Esophagus (tissue), 2 donors: ENCODE data around the gene MAPKAP1. TPM values are rescaled to one million over a fixed set of nuclear protein-coding genes. Genes with fewer than 3 reads are reported as not detected.

ENCODE experiments used
- H3K27ac ChIP-seq, 2 donors: one replicate each; pipeline ENCODE4 v1.5.1; 2013; ENCODE audit warnings: low read depth in 2 of 2, mild to moderate bottlenecking in 2 of 2, inconsistent platforms in 1 of 2, low read length in 1 of 2, moderate library complexity in 1 of 2
- H3K27me3 ChIP-seq, 2 donors: one replicate each; pipeline ENCODE4 v1.6.1; 2013; ENCODE audit warnings: low read length in 2 of 2, control low read depth in 1 of 2, mild to moderate bottlenecking in 1 of 2; ENCODE audit not compliant: insufficient read depth in 2 of 2, control insufficient read depth in 1 of 2
- H3K36me3 ChIP-seq, 2 donors: one replicate each; pipeline ENCODE4 v1.6.1; 2013; ENCODE audit warnings: low read length in 1 of 2; ENCODE audit not compliant: control insufficient read depth in 2 of 2, insufficient read depth in 2 of 2
- H3K4me1 ChIP-seq, 2 donors: one replicate each; pipeline ENCODE4 v1.6.1; 2013; ENCODE audit warnings: low read length in 1 of 2; ENCODE audit not compliant: control insufficient read depth in 2 of 2, insufficient read depth in 2 of 2
- H3K4me3 ChIP-seq, 2 donors: one replicate each; pipeline ENCODE4 v1.5.1; 2013; ENCODE audit warnings: low read length in 2 of 2, mild to moderate bottlenecking in 2 of 2, low read depth in 1 of 2, moderate library complexity in 1 of 2
- H3K9me3 ChIP-seq, 2 donors: one replicate each; pipeline ENCODE4 v1.6.1; 2013; ENCODE audit warnings: mild to moderate bottlenecking in 2 of 2, low read depth in 1 of 2, low read length in 1 of 2, moderate library complexity in 1 of 2; ENCODE audit not compliant: control insufficient read depth in 2 of 2, insufficient read depth in 1 of 2
- WGBS, 2 donors: extraction: QIAGEN DNeasy Blood & Tissue Kit; methylation state at CpG; one replicate each; pipeline ENCODE4 v1.1.7; 2013; 5-methylcytosine and 5-hydroxymethylcytosine counted together
- polyA plus RNA-seq, 2 donors: library from polyadenylated mRNA; stranded (reverse); fragments of 200-250 nt; gene quantifications; one replicate each; pipeline ENCODE4 v1.2.3, GENCODE V29; 2013
- donor health status: healthy with polysubstance abuse.
- donor health status: Bipolar disorder and iron deficiency.

Gene MAPKAP1
- polyA plus RNA-seq, 2 donors: 41.4 to 49.4 TPM

DNA sequence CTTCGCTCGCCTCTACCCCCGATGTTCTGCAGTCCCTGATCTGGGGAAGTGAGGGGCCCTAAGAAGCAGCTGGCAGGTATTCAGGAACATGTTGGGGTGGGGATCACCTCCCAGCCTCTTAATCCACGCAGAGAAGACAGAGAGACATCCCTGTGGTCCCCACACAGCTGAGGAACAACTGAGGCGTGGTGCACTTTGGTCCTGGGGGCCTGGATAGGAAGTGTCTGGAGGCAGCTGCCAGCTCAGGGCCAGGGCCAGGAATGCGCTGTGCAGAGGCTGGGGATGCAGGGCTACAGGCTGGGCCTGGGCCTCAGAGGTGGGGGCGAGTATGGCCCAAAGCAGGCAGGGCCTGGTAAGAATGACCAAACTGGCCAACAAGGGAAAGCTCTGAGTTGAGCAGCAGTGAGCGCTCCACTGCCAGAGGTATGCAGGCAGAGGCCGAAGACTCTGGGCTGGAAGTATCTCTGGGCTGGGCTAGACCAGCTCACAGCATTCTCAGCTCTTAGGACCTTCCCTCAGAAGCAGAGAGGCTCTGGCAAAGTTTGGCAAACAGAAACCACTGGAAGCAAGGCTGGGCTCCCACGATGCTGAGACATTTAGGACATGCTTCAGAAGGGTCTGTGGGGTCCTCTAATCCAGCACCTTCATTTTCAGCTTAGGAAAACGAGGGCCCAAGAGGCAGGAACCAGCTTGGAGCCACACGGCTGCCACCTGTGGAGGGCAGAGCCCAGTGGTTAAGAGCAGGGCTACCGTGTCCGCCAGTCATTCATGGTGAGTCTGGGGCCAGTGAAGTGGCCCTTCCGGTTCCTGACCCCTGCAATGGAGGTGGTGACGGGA is 271.0 kb downstream of the MAPKAP1 start:
- Histone ChIP-seq H3K27ac (no peak overlapping the region), H3K36me3 (peaks cover 0 to 23% of the 10 kb centered on the region in 2 donors), H3K9me3 (no peaks in the 10 kb centered on the region), H3K27me3 (no peaks in the 10 kb centered on the region), H3K4me3 (no peak overlapping the region), H3K4me1 (no peaks in the 10 kb centered on the region)
- 91 to 92% methylated on average over 16 of the region's 16 CpGs for WGBS, 2 donors

DNA sequence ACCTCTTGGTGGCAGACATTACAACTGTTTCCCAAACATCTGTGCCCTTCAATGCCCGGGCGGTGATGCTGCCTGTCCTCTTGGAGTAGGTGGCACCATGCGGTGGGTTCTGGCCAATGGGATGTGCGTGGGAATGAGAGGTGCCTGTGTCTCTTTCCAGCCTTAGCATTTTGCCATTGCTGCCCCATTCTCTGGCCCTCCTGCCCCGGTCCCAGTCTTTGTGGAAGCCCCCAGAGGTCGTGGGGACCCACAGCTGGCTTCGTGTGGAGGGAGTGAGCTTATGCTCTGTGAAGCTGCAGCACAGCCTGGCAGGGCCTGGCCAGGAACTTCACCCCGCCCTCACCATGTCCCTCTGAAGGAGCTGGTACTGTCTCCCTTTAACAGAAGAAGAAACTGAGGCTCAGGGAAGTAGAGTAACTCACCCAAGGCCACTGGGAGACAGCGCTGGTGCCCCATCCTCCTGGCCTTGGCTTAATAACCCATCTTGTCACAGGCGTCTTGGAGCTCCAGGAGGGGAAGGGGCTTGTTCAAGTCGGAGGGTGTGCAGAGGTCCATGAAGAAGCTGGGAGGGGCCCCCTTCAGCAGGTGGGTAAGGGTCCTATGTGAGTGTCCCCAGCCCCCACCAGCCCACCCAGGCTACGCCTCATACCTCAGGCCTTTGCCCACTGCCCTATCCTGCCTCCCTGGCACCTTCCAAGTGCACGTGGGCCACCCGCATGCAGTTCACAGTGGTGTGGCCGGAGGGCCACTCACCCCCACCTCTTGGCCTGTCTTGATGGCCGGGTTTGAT is 271.8 kb downstream of the MAPKAP1 start:
- WGBS, 2 donors: 88 to 89% methylated on average over 16 of the region's 16 CpGs
- Histone ChIP-seq H3K27me3 (no peaks in the 10 kb centered on the region), H3K4me1 (no peaks in the 10 kb centered on the region), H3K36me3 (peaks cover 0 to 23% of the 10 kb centered on the region in 2 donors), H3K9me3 (no peaks in the 10 kb centered on the region), H3K4me3 (no peak overlapping the region), H3K27ac (no peak overlapping the region)

DNA sequence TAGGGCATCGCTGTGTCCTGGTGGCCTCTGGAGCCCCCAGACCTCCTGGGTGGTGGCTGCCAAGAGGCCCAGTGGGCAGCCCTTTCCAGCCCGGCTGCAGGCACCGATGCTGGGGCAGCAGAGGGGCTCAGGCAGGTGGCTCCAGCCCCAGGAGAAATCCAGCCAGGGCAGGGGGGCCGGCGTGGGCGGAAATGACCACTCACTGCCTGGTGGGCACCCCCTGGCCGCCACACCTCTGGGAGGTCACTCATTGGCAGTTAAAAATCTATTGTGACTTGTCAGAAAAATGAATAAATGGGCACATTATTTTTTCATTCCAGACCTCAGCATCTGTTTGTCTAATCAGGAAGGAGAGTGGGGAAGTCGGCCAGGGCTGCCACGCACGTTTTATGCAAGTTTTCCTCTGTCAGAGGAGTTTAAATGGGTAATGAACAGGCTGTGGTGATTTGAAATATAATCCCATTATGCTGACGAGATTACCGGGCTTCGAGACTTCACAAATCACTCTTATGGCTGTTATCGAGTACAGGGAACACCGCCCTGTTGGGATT is 273.5 kb downstream of the MAPKAP1 start:
- Histone ChIP-seq H3K9me3 (no peaks in the 10 kb centered on the region), H3K4me3 (no peak overlapping the region), H3K27me3 (no peaks in the 10 kb centered on the region), H3K4me1 (no peaks in the 10 kb centered on the region), H3K36me3 (peaks cover 0 to 10% of the 10 kb centered on the region in 2 donors), H3K27ac (no peak overlapping the region)
- WGBS, 2 donors: 52 to 57% methylated on average over 15 of the region's 15 CpGs

DNA sequence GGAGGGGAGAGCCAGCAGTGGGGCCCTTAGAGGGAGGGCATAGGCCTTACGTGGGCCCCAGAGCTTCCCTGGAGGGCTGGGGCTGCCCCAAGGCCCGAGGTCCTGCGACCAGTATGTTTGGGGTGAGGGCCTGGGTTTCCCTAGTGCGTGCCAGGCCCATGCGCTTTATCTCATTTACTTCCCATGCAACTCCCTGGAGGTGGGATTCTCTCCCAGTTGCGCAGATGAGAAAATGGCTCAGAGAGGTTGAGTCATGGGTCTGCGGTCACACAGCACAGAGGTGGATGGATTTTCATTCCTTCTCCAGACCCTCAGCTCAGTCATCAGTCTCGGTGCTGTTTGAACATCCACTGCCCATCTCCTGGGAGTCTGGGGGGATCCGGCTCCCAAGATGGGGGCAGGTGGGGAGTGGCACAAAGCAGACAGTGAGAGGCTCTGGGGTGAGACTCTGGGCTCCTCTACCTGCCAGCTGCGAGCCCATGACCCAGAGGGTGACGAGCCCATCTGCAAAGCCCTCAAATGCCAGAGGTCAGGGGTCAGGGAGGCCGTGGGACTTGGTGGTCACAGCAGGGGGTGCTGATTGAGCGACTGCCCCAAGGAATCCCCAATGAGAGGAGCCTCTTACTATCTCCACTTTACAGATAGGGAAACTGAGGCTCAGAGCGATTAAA is 274.2 kb downstream of the MAPKAP1 start:
- Histone ChIP-seq H3K27ac (no peak overlapping the region), H3K9me3 (no peaks in the 10 kb centered on the region), H3K27me3 (no peaks in the 10 kb centered on the region), H3K36me3 (peaks cover 0 to 7% of the 10 kb centered on the region in 2 donors), H3K4me3 (no peak overlapping the region), H3K4me1 (no peaks in the 10 kb centered on the region)
- 86 to 88% methylated on average over 14 of the region's 14 CpGs for WGBS, 2 donors

DNA sequence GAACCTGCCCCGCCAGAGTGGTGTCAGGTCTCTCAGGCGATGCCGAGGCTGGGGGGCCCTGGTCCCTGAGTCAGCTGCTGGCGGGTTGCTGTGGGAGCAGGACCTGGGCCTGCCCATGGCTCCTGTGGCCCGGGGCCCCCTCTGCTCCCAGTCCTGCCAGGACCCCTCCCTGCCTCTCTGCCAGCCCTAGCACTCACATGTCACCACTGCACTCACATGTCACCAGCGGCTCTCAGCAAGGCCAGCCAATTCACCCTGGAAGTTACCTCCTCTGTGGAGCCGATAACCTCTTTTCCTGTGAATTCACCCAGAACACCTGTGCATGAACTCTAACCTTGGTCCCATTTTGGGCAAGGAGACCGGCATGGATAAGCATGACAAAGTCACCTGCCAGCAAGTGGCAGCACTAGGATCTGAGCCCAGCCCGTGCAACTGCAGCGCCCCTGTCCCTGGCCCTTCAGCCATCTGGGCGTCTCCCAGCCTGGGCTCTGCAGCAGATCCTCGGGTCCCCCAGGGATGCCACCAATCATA is 275.2 kb downstream of the MAPKAP1 start:
- no peak overlapping the region for H3K27ac ChIP-seq
- H3K4me1 ChIP-seq: no peaks in the 10 kb centered on the region
- WGBS, 2 donors: 70 to 72% methylated on average over 12 of the region's 12 CpGs
- H3K27me3 ChIP-seq: no peaks in the 10 kb centered on the region
- no peaks in the 10 kb centered on the region for H3K9me3 ChIP-seq
- H3K4me3 ChIP-seq: no peak overlapping the region
- H3K36me3 ChIP-seq: peaks cover 0 to 3% of the 10 kb centered on the region in 2 donors

DNA sequence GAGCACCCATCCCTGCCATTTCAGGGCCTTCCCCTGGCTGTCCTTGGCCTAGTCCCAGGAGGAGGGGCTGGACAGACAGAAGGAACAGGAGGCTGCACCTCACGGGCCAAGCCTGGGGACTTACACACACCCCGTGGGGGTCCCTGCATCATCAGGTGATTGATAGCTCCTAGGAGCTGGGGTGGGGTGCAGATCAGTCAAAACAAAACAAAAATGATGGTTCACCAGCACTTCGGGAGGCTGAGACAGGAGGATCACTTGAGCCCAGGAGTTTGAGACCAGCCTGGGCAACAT is 276.0 kb downstream of the MAPKAP1 start:
- WGBS, 2 donors: 86 to 91% methylated on average over 3 of the region's 3 CpGs
- H3K36me3 ChIP-seq: no peaks in the 10 kb centered on the region
- no peak overlapping the region for H3K27ac ChIP-seq
- no peak overlapping the region for H3K4me3 ChIP-seq
- no peaks in the 10 kb centered on the region for H3K27me3 ChIP-seq
- no peaks in the 10 kb centered on the region for H3K9me3 ChIP-seq
- H3K4me1 ChIP-seq: no peaks in the 10 kb centered on the region

DNA sequence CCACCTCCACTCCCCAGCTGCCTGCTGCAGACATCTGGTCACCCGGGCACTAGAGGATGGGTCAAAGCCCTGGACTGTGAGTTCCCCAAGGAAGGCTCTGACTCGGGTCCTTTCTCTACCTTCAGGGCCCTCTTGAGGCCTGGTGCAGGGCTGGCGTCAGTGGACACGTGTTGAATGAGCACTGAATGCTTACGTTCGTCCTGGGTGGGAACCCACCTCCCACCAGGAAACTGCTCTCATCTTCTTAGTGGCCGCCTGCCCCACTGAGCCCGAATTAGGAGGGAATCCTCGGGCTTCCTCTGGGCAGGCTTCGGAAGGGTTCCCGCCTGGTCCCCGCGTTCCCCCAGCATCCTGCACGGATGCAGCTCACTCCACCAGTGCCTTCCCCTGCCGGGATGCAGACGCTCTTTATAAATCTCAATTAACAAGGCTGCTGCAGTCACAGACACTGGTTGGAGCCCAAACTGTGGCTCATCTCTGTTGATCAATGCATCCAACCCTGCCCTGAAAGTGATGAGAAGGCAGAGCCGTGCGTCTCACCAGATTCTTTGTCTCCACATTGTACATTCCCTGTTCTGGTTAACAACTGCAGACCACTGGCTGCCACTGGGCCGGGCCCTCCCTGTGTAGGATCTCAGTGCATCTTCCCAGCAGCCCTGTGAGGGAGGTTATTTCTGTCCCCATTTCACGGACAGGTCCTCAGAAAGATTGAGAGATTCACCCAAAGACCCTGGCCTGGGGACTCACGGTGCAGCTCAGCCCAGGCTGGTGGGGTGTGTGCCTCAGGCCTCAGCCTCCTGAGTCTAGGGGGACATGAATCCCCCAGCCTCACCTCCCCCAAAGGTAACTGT is 276.6 kb downstream of the MAPKAP1 start:
- Histone ChIP-seq H3K4me3 (no peak overlapping the region), H3K4me1 (no peaks in the 10 kb centered on the region), H3K27ac (no peak overlapping the region), H3K36me3 (no peaks in the 10 kb centered on the region), H3K9me3 (no peaks in the 10 kb centered on the region), H3K27me3 (no peaks in the 10 kb centered on the region)
- WGBS, 2 donors: 84 to 89% methylated on average over 21 of the region's 21 CpGs

DNA sequence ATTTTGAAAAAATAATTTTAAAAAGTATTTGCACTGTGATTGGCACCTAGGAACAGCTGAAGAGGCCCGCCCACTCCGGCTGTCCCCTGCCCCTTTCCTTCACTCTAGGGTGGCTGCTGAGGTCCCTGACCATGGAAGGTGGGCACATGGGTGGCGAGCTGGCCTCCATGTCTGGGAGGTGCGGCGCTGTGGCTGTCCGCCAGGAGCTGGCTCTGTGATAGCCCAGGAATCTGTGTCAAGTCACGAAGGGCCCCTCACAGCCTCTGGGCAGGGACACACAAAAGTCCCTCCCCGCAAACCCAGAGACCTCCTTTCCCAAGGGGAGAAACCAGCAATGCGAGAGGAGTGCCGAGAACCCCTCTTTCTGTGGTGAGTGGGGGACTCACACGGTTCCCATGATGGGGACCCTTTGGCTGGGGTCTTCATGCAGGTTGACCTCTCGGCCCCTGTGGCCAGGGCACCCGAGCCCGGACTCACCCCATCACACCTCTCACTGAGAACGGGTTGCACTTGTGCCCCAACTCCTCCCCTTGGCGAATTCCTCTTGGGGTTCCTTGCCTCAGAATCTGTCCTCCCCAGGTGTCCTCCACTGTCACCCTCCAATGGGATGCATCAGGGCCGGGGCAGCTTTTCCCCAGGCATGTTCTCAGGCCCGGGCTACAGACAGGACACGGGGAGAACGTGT is 277.4 kb downstream of the MAPKAP1 start:
- Histone ChIP-seq H3K4me3 (no peak overlapping the region), H3K9me3 (no peaks in the 10 kb centered on the region), H3K36me3 (no peaks in the 10 kb centered on the region), H3K27ac (no peak overlapping the region), H3K27me3 (no peaks in the 10 kb centered on the region), H3K4me1 (no peaks in the 10 kb centered on the region)
- 92% methylated on average over 20 of the region's 20 CpGs for WGBS, 2 donors
